Measurements from ENCODE around the gene PARP3.

DNA sequence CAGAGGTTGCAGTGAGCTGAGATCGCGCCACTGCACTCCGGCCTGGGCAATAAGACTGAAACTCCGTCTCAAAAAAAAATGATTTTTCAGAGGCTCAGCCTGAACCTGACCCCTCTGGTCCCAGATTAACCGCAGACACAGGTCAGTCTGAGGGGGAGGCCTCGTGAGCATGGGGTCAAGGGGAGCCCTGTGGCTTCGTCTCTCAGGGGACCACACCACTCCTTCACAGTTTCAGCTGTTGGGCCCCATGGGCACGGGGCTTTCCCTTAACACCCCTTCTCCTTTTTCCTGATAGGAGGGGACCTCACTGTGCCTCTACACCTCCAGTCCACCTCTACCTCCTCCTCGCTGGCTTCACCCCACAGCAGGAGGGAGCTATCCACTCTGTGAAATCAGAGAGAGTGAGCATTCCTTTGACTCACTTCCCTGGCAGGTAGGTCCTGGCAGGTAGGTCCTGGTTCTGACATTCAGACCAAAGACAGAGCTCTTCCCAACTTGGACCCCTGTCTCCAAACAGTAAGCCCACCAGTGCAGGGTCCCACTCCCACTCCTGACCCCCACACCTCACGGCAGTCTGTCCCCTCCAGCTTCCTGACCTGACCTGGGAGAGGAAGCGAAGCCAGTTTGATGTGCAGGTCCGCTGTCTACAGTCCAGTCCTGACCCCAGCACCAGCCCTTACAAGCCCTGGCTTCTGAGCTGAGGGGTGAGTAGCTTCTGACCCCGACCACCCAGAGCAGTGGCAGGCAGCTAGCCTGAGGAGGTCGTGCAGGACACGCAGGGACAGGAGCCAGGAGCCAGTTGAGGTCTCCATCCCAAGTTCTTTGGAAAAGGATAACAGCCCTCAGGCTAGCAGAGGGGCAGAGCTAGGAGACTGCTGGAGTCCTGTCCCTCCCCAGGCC lies 9.4 kb upstream of the PARP3 start:
- TF ChIP-seq, protein P1, sequence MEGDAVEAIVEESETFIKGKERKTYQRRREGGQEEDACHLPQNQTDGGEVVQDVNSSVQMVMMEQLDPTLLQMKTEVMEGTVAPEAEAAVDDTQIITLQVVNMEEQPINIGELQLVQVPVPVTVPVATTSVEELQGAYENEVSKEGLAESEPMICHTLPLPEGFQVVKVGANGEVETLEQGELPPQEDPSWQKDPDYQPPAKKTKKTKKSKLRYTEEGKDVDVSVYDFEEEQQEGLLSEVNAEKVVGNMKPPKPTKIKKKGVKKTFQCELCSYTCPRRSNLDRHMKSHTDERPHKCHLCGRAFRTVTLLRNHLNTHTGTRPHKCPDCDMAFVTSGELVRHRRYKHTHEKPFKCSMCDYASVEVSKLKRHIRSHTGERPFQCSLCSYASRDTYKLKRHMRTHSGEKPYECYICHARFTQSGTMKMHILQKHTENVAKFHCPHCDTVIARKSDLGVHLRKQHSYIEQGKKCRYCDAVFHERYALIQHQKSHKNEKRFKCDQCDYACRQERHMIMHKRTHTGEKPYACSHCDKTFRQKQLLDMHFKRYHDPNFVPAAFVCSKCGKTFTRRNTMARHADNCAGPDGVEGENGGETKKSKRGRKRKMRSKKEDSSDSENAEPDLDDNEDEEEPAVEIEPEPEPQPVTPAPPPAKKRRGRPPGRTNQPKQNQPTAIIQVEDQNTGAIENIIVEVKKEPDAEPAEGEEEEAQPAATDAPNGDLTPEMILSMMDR (IDR thresholded peaks at IDR 0.05), result no peak
- no peak for TF ChIP-seq POLR2A (IDR thresholded peaks at IDR 0.05)

Measured in thyroid gland (tissue), 4 donors.